Metanephros (tissue), 1 donor: Measurements from ENCODE around the gene YIPF4. TPM values are rescaled to one million over a fixed set of nuclear protein-coding genes. Genes with fewer than 3 reads are reported as not detected.

Source experiments
- total RNA-seq: library from RNA; depleted of rRNA; stranded (reverse); fragments of >200 nt; gene quantifications from one replicate; pipeline ENCODE4 v1.2.3, GENCODE V29; 2014

YIPF4 gene
- 23.8 TPM for total RNA-seq

DNA sequence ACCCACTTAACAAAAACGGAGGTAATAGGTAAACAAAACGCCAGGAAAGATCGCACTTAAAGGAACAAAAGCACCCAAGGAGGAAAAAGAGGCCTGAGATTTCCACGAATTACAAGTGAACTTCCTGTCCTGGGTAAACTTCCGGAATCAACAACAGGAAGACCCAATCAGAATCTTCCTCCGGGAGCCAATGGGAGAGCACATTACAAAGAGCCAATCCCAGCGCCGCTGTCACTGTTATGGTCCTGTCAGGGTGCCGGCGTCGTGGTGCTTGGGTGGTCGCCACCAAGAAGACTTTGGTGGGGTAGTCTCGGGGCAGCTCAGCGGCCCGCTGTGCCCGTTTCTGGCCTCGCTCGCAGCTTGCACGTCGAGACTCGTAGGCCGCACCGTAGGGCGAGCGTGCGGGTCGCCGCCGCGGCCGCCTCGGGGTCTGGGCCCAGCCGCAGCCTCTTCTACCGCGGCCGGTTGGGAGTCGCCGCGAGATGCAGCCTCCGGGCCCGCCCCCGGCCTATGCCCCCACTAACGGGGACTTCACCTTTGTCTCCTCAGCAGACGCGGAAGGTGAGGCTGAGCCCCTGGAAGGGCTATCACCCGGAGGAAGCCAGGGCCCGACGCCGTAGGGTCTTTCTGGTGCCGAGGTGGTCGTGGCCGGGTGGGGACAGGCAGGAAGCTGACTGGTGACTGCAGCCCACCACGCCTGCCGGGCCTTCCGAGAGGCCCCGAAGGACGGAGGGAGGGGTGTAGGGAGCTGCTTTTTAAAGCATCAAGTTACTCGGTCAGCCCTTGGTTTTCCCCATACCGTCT, at the start of gene YIPF4:
Gene YIPF4, plus strand, starts transcription at position 231 of the 804 bp plus-strand sequence. Its CDS starts 252 bp downstream, at position 483.

GRCh38 chr2:32264422-32265105, 13.1 kb upstream of the YIPF4 start, which contains the start of gene NLRC4:
NLRC4 (minus strand) TSS chr2:32264886; CDS start chr2:32256775, 8,111 bp downstream.

GRCh38 chr2:32356681-32357317, 79.1 kb downstream of the YIPF4 start, which contains the start of gene BIRC6:
BIRC6 (plus strand) TSS chr2:32357023; CDS start chr2:32357162, 139 bp downstream.

Other genes starting within 250 kb of the YIPF4 start
- 47.2 TPM for gene DPY30, start 238.1 kb upstream of the YIPF4 start, total RNA-seq
- 23.5 TPM for gene SPAST, start 214.3 kb upstream of the YIPF4 start, total RNA-seq
- 25.5 TPM for gene SLC30A6, start 112.0 kb upstream of the YIPF4 start, total RNA-seq
- gene NLRC4, start 13.0 kb upstream of the YIPF4 start, total RNA-seq, result 1.6 TPM
- gene BIRC6, start 79.1 kb downstream of the YIPF4 start, total RNA-seq, result 213 TPM